Loucy (cell line): Measurements from ENCODE around the gene KDM6A.
"Not testable (repeated sequence)": the region's sequence is repeated elsewhere in the genome, so short reads cannot be mapped to it uniquely, and the experiment has no call there.

Source experiments
- H2AFZ ChIP-seq: fragments of 200-600 bp; sonication (generic); 2 replicates; pipeline ENCODE4 v1.6.0; 2016; ENCODE audit warnings: antibody characterized with exemption, mild to moderate bottlenecking, low read length, moderate library complexity
- H3F3A ChIP-seq: fragments of 200-600 bp; 2 replicates; pipeline ENCODE4 v1.6.0; 2016; ENCODE audit warnings: antibody characterized with exemption, low read depth, mild to moderate bottlenecking
- H3K27me3 ChIP-seq: fragments of 200-600 bp; sonication (generic); 2 replicates; pipeline ENCODE4 v1.6.1; 2014; ENCODE audit warnings: low read length, mild to moderate bottlenecking; ENCODE audit not compliant: insufficient read depth, poor library complexity, severe bottlenecking
- H3K36me3 ChIP-seq: fragments of 200-600 bp; sonication (generic); 2 replicates; pipeline ENCODE4 v1.6.1; 2016; ENCODE audit warnings: low read length; ENCODE audit not compliant: insufficient read depth
- H3K4me1 ChIP-seq: fragments of 200-600 bp; sonication (generic); 2 replicates; pipeline ENCODE4 v1.5.1; 2014; ENCODE audit warnings: low read length, mild to moderate bottlenecking; ENCODE audit not compliant: insufficient read depth, poor library complexity, severe bottlenecking
- H3K4me2 ChIP-seq: fragments of 200-600 bp; sonication (generic); 2 replicates; pipeline ENCODE4 v1.6.0; 2014; ENCODE audit warnings: antibody characterized with exemption, low read length, low read depth, mild to moderate bottlenecking; ENCODE audit not compliant: poor library complexity, severe bottlenecking
- H3K4me3 ChIP-seq: fragments of 200-600 bp; sonication (generic); 2 replicates; pipeline ENCODE4 v1.5.1; 2014; ENCODE audit warnings: low read length, mild to moderate bottlenecking, mixed read lengths; ENCODE audit not compliant: poor library complexity, severe bottlenecking
- H3K79me2 ChIP-seq: fragments of 200-600 bp; sonication (generic); 2 replicates; pipeline ENCODE4 v1.6.1; 2014; ENCODE audit warnings: low read length; ENCODE audit not compliant: insufficient read depth
- H3K9ac ChIP-seq: fragments of 200-600 bp; sonication (generic); 2 replicates; pipeline ENCODE4 v1.6.0; 2014; ENCODE audit warnings: mild to moderate bottlenecking, low read depth, low read length, moderate library complexity; ENCODE audit not compliant: poor library complexity, severe bottlenecking
- H3K9me2 ChIP-seq: fragments of 200-600 bp; sonication (generic); replicated peaks from 2 replicates; pipeline ENCODE4 v1.6.1; 2016; ENCODE audit warnings: low read depth, low read length, mixed read lengths
- H3K9me3 ChIP-seq: fragments of 200-600 bp; sonication (generic); 2 replicates; pipeline ENCODE4 v1.6.1; 2014; ENCODE audit warnings: mild to moderate bottlenecking, antibody characterized with exemption, low read length, low read depth; ENCODE audit not compliant: insufficient read depth
- H4K20me1 ChIP-seq: fragments of 200-600 bp; sonication (generic); 2 replicates; pipeline ENCODE4 v1.6.0; 2014; ENCODE audit warnings: antibody characterized with exemption, low read length, mild to moderate bottlenecking; ENCODE audit not compliant: insufficient read depth, poor library complexity, severe bottlenecking
- EZH2phosphoT487 ChIP-seq: fragments of 200-600 bp; IDR thresholded peaks from 2 replicates; pipeline ENCODE4 v1.6.1; 2018; ENCODE audit warnings: antibody characterized with exemption, mild to moderate bottlenecking, moderate library complexity, borderline replicate concordance
- TF ChIP-seq, protein P1 (sequence below): fragments of 200-600 bp; sonication (generic); conservative IDR thresholded peaks from 2 replicates; pipeline ENCODE4 v1.5.1; 2014; ENCODE audit warnings: mild to moderate bottlenecking, antibody characterized with exemption, low read length

Gene KDM6A

DNA sequence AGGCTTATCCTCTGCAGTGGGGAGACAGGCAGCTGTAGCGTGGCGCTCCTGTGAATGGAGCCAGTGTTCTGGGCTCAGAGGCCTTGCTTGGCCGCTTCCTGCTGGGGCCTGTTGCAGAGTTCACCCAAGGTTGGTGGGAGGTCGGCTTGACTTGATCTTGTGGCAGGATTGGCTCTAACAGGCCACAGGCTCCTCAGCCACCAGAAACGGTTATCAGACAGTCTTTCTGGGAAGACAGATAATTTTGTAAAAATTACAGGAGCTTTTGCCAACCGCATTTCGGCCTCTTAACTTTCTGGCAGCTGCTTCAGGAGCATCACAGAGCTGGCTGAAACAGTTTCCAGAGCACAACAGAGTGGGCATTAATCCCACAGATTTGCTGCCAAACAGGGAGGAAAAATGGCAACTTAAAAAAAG is 261.3 kb downstream of the KDM6A start:
- H3K9ac ChIP-seq = no peak overlapping the region
- H3K4me1 ChIP-seq = no peaks in the 10 kb centered on the region
- H3F3A ChIP-seq = no peaks in the 10 kb centered on the region
- H3K4me2 ChIP-seq = no peak overlapping the region
- no peaks in the 10 kb centered on the region for H3K9me2 ChIP-seq
- no peaks in the 10 kb centered on the region for H3K36me3 ChIP-seq
- H4K20me1 ChIP-seq = no peaks in the 10 kb centered on the region
- no peak overlapping the region for H2AFZ ChIP-seq
- H3K27me3 ChIP-seq = no peaks in the 10 kb centered on the region
- no peaks in the 10 kb centered on the region for H3K79me2 ChIP-seq
- no peaks in the 10 kb centered on the region for H3K9me3 ChIP-seq
- H3K4me3 ChIP-seq = no peak overlapping the region
- TF ChIP-seq, protein P1, sequence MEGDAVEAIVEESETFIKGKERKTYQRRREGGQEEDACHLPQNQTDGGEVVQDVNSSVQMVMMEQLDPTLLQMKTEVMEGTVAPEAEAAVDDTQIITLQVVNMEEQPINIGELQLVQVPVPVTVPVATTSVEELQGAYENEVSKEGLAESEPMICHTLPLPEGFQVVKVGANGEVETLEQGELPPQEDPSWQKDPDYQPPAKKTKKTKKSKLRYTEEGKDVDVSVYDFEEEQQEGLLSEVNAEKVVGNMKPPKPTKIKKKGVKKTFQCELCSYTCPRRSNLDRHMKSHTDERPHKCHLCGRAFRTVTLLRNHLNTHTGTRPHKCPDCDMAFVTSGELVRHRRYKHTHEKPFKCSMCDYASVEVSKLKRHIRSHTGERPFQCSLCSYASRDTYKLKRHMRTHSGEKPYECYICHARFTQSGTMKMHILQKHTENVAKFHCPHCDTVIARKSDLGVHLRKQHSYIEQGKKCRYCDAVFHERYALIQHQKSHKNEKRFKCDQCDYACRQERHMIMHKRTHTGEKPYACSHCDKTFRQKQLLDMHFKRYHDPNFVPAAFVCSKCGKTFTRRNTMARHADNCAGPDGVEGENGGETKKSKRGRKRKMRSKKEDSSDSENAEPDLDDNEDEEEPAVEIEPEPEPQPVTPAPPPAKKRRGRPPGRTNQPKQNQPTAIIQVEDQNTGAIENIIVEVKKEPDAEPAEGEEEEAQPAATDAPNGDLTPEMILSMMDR = no peak
- no peak for TF ChIP-seq EZH2phosphoT487

DNA sequence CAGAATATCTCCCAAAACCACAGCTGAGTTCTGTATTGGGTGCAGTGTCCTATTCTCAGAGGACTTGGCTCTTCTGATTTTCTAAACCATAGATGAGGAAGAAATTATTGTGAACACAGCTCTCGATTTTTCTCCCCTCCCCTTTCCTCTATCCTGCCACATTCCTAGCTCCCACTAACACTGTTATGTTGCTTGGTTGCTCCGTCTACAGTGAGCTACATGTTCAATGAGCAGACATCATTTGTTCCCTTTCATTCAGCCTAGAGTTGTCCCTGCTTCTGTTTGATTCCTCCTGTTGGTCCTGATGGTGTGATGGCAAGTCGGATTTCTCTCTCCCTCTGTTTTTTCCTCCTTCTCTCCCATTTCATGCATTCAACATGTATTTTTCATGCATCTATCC is 261.8 kb downstream of the KDM6A start:
- no peak overlapping the region for H3K4me2 ChIP-seq
- no peaks in the 10 kb centered on the region for H3K27me3 ChIP-seq
- no peaks in the 10 kb centered on the region for H3K4me1 ChIP-seq
- H3K9ac ChIP-seq = no peak overlapping the region
- H3K9me3 ChIP-seq = no peaks in the 10 kb centered on the region
- no peak overlapping the region for H3K4me3 ChIP-seq
- H4K20me1 ChIP-seq = no peaks in the 10 kb centered on the region
- no peaks in the 10 kb centered on the region for H3K79me2 ChIP-seq
- no peak overlapping the region for H2AFZ ChIP-seq
- no peaks in the 10 kb centered on the region for H3K9me2 ChIP-seq
- TF ChIP-seq EZH2phosphoT487 = no peak
- TF ChIP-seq, protein P1 = no peak
- no peaks in the 10 kb centered on the region for H3K36me3 ChIP-seq
- H3F3A ChIP-seq = no peaks in the 10 kb centered on the region

DNA sequence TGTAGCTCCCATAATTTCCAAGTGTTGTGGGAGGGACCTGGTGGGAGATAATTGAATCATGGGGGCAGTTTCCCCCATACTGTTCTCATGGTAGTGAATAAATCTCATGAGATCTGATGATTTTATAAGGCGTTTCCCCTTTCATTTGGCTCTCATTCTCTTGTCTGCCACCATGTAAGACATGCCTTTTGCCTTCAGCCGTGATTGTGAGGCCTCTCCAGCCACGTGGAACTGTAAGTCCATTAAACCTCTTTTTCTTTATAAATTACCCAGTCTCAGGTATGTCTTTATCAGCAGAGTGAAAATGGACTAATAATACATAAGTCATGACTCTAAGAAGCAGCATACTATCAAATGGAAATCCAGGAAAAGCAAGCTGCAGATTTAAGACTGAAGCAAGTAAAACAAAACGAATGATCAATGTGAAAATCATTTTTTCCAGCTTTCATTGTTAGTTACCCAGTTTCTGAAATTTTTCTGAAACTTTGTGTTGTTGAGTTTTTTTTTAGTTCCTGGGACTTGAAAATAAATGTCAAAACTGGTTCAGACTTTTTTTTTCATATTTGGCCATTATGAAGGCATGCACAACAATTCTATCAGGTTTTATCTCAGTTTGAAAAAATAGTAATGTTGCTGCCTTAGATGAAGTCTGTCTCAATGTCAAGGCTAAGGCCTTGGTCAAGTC is 262.5 kb downstream of the KDM6A start:
- H3K79me2 ChIP-seq, H3K9me2 ChIP-seq, H3K9me3 ChIP-seq, H2AFZ ChIP-seq, H3K36me3 ChIP-seq, H3K27me3 ChIP-seq, H3F3A ChIP-seq, H4K20me1 ChIP-seq, H3K4me3 ChIP-seq, H3K4me2 ChIP-seq, H3K4me1 ChIP-seq, H3K9ac ChIP-seq: not testable (repeated sequence)

DNA sequence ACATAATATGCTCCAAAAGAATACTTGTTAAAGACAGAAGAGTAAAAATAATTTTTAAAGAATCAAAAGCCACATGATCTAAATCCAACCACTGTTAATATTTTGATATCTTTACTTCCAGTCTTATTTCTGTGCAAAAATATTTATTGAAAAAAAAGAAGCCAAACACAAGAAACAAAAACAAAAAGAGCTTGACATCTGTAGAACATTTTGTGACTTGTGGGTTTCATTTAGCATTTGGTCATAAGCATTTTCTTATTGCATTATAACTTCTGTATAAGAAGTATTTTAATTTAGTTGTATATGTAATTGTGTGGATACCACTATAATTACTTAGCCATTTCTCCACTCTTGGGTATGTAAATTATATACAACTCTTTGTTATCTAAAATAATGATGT is 264.5 kb downstream of the KDM6A start:
- H4K20me1 ChIP-seq = no peaks in the 10 kb centered on the region
- no peaks in the 10 kb centered on the region for H3K79me2 ChIP-seq
- H2AFZ ChIP-seq = no peak overlapping the region
- no peak for TF ChIP-seq EZH2phosphoT487
- TF ChIP-seq, protein P1 = no peak
- H3K9me2 ChIP-seq = no peaks in the 10 kb centered on the region
- no peaks in the 10 kb centered on the region for H3K4me1 ChIP-seq
- no peak overlapping the region for H3K4me3 ChIP-seq
- no peaks in the 10 kb centered on the region for H3F3A ChIP-seq
- H3K4me2 ChIP-seq = no peak overlapping the region
- H3K9ac ChIP-seq = no peak overlapping the region
- H3K9me3 ChIP-seq = no peaks in the 10 kb centered on the region
- no peaks in the 10 kb centered on the region for H3K36me3 ChIP-seq
- H3K27me3 ChIP-seq = no peaks in the 10 kb centered on the region
